HCT116 (cell line): Measurements from ENCODE around the gene APOA1. TPM values are rescaled to one million over a fixed set of nuclear protein-coding genes. Genes with fewer than 3 reads are reported as not detected.

Source experiments
- ATAC-seq: fragments of 200-7000 bp; cut with Tn5 transposase; 2 replicates; pipeline ENCODE4 v1.9.1; 2020; ENCODE audit warnings: mild to moderate bottlenecking, moderate library complexity
- BruUV-seq: library from RNA; stranded (reverse); fragments of 400-500 nt; replicated peaks from 2 replicates; lab custom pipeline; 2021; lab: Mats Ljungman, UMichigan
- CTCF ChIA-PET: fragments of 300-600 bp; sonication (Branson Sonifier 250); formaldehyde crosslinking; loops from one replicate; lab custom pipeline; 2021; ENCODE audit warnings: antibody characterized with exemption; lab: Charles Lee
- POLR2A ChIA-PET: fragments of 300-600, 350-600 bp; sonication (Branson Sonifier 250); formaldehyde crosslinking; loops from one replicate; lab custom pipeline; 2021; ENCODE audit warnings: antibody characterized with exemption; lab: Charles Lee
- RAD21 ChIA-PET, 2 experiments: fragments of 300-600 bp; sonication (Branson Sonifier 250); formaldehyde crosslinking; loops; one replicate each; lab custom pipeline; 2023; ENCODE audit warnings: low total read pairs in 2 of 2; ENCODE audit not compliant: uncharacterized antibody in 2 of 2, unreplicated experiment in 2 of 2, low non-redundant PET in 1 of 2; lab: Charles Lee
- DNase-seq: peaks from one replicate; pipeline ENCODE4 v3.0.0-alpha.2; 2010; ENCODE audit warnings: low read depth, low spot score
- H2AFZ ChIP-seq: fragments of 200-600 bp; shearing (Covaris generic), sonication (generic); 2 replicates; pipeline ENCODE4 v1.6.1; 2017; ENCODE audit warnings: low read depth, mixed run types, mixed read lengths, antibody characterized with exemption, low read length; ENCODE audit not compliant: poor library complexity, severe bottlenecking
- H3K27ac ChIP-seq: 2 replicates; pipeline ENCODE4 v1.5.1; 2012; ENCODE audit warnings: low read depth, low read length
- H3K27me3 ChIP-seq: fragments of 200-600 bp; sonication (generic); 2 replicates; pipeline ENCODE4 v1.6.1; 2016; ENCODE audit warnings: mixed run types, low read length, mixed read lengths; ENCODE audit not compliant: insufficient read depth
- H3K36me3 ChIP-seq, 2 experiments: fragments of 200-500 bp in 1 of 2; fragments of 200-600 bp in 1 of 2; sonication (Bioruptor generic) in 1 of 2; sonication (generic) in 1 of 2; 2 replicates each; pipeline versions ENCODE4 v1.5.1 to v1.6.1; 2014 to 2016; ENCODE audit warnings: low read length in 2 of 2, inconsistent platforms in 1 of 2, mixed read lengths in 1 of 2, mixed run types in 1 of 2; ENCODE audit not compliant: insufficient read depth in 2 of 2, control insufficient read depth in 1 of 2
- H3K4me1 ChIP-seq, 2 experiments: fragments of 200-600 bp in 1 of 2; sonication (generic) in 1 of 2; 2 replicates each; pipeline versions ENCODE4 v1.5.1 to v1.6.1; 2012 to 2017; ENCODE audit warnings: low read length in 2 of 2, inconsistent platforms in 1 of 2, mild to moderate bottlenecking in 1 of 2, mixed read lengths in 1 of 2, mixed run types in 1 of 2, moderate library complexity in 1 of 2; ENCODE audit not compliant: insufficient read depth in 2 of 2, control insufficient read depth in 1 of 2
- H3K4me2 ChIP-seq: fragments of 200-600 bp; sonication (generic); 2 replicates; pipeline ENCODE4 v1.6.1; 2017; ENCODE audit warnings: mixed run types, low read length, mixed read lengths
- H3K4me3 ChIP-seq, 2 experiments: fragments of 200-600 bp in 1 of 2; sonication (generic) in 1 of 2; replicated peaks in 1 of 2; 2 replicates each; pipeline ENCODE4 v1.5.1; 2011 to 2016; ENCODE audit warnings: low read length in 2 of 2, control low read depth in 1 of 2, low read depth in 1 of 2, mild to moderate bottlenecking in 1 of 2, mixed read lengths in 1 of 2, mixed run types in 1 of 2
- H3K79me2 ChIP-seq: fragments of 200-600 bp; sonication (generic); 2 replicates; pipeline ENCODE4 v1.6.1; 2017; ENCODE audit warnings: mild to moderate bottlenecking, mixed run types, low read length, moderate library complexity, mixed read lengths; ENCODE audit not compliant: insufficient read depth
- H3K9ac ChIP-seq: fragments of 200-600 bp; sonication (generic); 2 replicates; pipeline ENCODE4 v1.6.1; 2016; ENCODE audit warnings: low read length, mixed read lengths
- H3K9me2 ChIP-seq: fragments of 200-600 bp; sonication (generic), shearing (Covaris generic); 2 replicates; pipeline ENCODE4 v1.6.1; 2017; ENCODE audit warnings: mixed run types, mild to moderate bottlenecking, moderate library complexity; ENCODE audit not compliant: insufficient read depth
- H3K9me3 ChIP-seq, 2 experiments: fragments of 200-500 bp in 1 of 2; fragments of 200-600 bp in 1 of 2; sonication (Bioruptor generic) in 1 of 2; sonication (generic) in 1 of 2; 2 replicates each; pipeline ENCODE4 v1.6.1; 2014 to 2017; ENCODE audit warnings: low read length in 2 of 2, mixed read lengths in 2 of 2, inconsistent platforms in 1 of 2, low read depth in 1 of 2, mild to moderate bottlenecking in 1 of 2, mixed run types in 1 of 2, moderate library complexity in 1 of 2; ENCODE audit not compliant: control insufficient read depth in 1 of 2, insufficient read depth in 1 of 2
- H4K20me1 ChIP-seq: fragments of 200-600 bp; sonication (generic), shearing (Covaris generic); 2 replicates; pipeline ENCODE4 v1.6.1; 2017; ENCODE audit warnings: mixed run types, mild to moderate bottlenecking, moderate library complexity; ENCODE audit not compliant: insufficient read depth
- JUND ChIP-seq: IDR thresholded peaks from 2 replicates; pipeline ENCODE4 v1.6.1; 2012
- POLR2AphosphoS5 ChIP-seq: IDR thresholded peaks from 2 replicates; pipeline ENCODE4 v1.6.1; 2011; ENCODE audit warnings: mild to moderate bottlenecking, low read depth, low read length, moderate library complexity
- RAD21 ChIP-seq: IDR thresholded peaks from 2 replicates; pipeline ENCODE4 v1.6.1; 2012; ENCODE audit warnings: low read depth, mild to moderate bottlenecking
- SIN3A ChIP-seq: IDR thresholded peaks from 2 replicates; pipeline ENCODE4 v1.6.1; 2012; ENCODE audit warnings: low read depth
- YY1 ChIP-seq: IDR thresholded peaks from 2 replicates; pipeline ENCODE4 v1.6.1; 2011; ENCODE audit warnings: low read length, low read depth, moderate library complexity, mild to moderate bottlenecking; ENCODE audit not compliant: insufficient replicate concordance; ENCODE audit errors: extremely low read depth
- intact Hi-C: fragments of 100-400 bp; cut with micrococcal nuclease; formaldehyde crosslinking; loops from 2 replicates; pipeline ENCODE4 v1.10.0; 2022
- total RNA-seq: library from RNA; stranded (reverse); gene quantifications from one replicate; pipeline ENCODE4 v1.2.1, GENCODE V29; 2021; ENCODE audit not compliant: unreplicated experiment

APOA1 gene
- total RNA-seq, 1 experiment from 2014 or later = 2.0 TPM

GRCh38 chr11:116787436-116787785, 50.0 kb downstream of the APOA1 start:
- ChIA-PET POLR2A (interaction anchor here (1.3 kb wide), 1 partner anchor 18 kb away, joined by 3 read pairs; no protein-coding TSS in a partner anchor), CTCF (interaction anchor here (0.6 to 1.8 kb wide), 7 partner anchors 10 to 318 kb away, joined by 3 to 9 read pairs (median 3); no protein-coding TSS in a partner anchor), RAD21 (interaction anchor here in 1 of 2 experiments (0.6 kb wide), 1 partner anchor 12 kb away, joined by 4 read pairs; no protein-coding TSS in a partner anchor)
- Histone ChIP-seq H2AFZ (no peak overlapping the region), H3K79me2 (peaks cover 19% of the 10 kb centered on the region), H3K4me1 (peaks cover 12 to 23% of the 10 kb centered on the region in 2 experiments), H3K4me2 (peak overlapping the region; percentile 94), H3K9ac (peak overlapping the region; percentile 94), H4K20me1 (no peaks in the 10 kb centered on the region), H3K27me3 (no peaks in the 10 kb centered on the region), H3K27ac (peak overlapping the region; percentile 43; the same call in 1 of the 2 replicates), H3K4me3 (peak overlapping the region; percentile 93 to 94), H3K9me3 (no peaks in the 10 kb centered on the region), H3K36me3 (peaks cover 35 to 38% of the 10 kb centered on the region in 2 experiments; a peak in 3 of 4 replicates), H3K9me2 (no peaks in the 10 kb centered on the region)
- no peak for TF ChIP-seq RAD21
- no peak for TF ChIP-seq JUND
- TF ChIP-seq YY1 = no peak
- no peak for ATAC-seq
- DNase-seq = no peak
- BruUV-seq = no TSS peak
- intact Hi-C loops = loop anchor here (1.0 kb wide), 1 partner anchor 319 kb away; no protein-coding TSS in a partner anchor

GRCh38 chr11:116786966-116787365, 50.5 kb downstream of the APOA1 start:
- BruUV-seq = TSS peak; percentile 61
- no peak for TF ChIP-seq YY1
- no peak for TF ChIP-seq POLR2AphosphoS5
- no peak for TF ChIP-seq SIN3A
- intact Hi-C loops = loop anchor here (1.0 kb wide), 1 partner anchor 319 kb away; no protein-coding TSS in a partner anchor
- Histone ChIP-seq H3K4me2 (peak overlapping the region; percentile 94), H3K9me3 (no peaks in the 10 kb centered on the region), H3K36me3 (peaks cover 39 to 41% of the 10 kb centered on the region in 2 experiments; a peak in 3 of 4 replicates), H3K4me1 (peaks cover 12 to 21% of the 10 kb centered on the region in 2 experiments), H4K20me1 (no peaks in the 10 kb centered on the region), H3K27ac (no peak overlapping the region), H3K79me2 (peaks cover 20% of the 10 kb centered on the region), H3K9ac (peak overlapping the region; percentile 94), H3K9me2 (no peaks in the 10 kb centered on the region), H2AFZ (no peak overlapping the region), H3K27me3 (no peaks in the 10 kb centered on the region), H3K4me3 (peak overlapping the region; percentile 93 to 94)
- RAD21 ChIA-PET = no interaction called here
- CTCF ChIA-PET = interaction anchor here (1.3 kb wide), 1 partner anchor 72 kb away, joined by 3 read pairs; no protein-coding TSS in a partner anchor
- POLR2A ChIA-PET = interaction anchor here (0.6 to 1.3 kb wide), 2 partner anchors 18 to 48 kb away, joined by 3 read pairs; no protein-coding TSS in a partner anchor
- DNase-seq (no peak), ATAC-seq (no peak)
